NCI-H146 treated with DMSO at 0.1 percent for 48 hours (cell line): Measurements from ENCODE around the gene KANK4.

Experiments used
- DNase-seq: peaks from one replicate; lab custom pipeline; 2025; ENCODE audit not compliant: unreplicated experiment; lab: John Stamatoyannopoulos, UW

KANK4 gene

GRCh38 chr1:62212411-62212810 is 106.8 kb downstream of the KANK4 start:
- DNase-seq = no peak

DNA sequence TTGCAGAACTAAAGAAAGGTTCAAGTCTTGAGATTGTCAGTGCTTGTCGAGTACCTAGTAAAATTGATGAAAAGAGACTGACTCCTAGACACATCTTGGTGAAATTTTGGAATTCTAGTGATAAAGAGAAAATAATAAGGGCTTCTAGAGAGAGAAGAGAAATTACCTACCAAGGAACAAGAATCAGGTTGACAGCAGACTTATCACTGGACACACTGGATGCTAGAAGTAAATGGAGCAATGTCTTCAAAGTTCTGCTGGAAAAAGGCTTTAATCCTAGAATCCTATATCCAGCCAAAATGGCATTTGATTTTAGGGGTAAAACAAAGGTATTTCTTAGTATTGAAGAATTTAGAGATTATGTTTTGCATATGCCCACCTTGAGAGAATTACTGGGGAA is 108.3 kb downstream of the KANK4 start:
- DNase-seq = no peak

DNA sequence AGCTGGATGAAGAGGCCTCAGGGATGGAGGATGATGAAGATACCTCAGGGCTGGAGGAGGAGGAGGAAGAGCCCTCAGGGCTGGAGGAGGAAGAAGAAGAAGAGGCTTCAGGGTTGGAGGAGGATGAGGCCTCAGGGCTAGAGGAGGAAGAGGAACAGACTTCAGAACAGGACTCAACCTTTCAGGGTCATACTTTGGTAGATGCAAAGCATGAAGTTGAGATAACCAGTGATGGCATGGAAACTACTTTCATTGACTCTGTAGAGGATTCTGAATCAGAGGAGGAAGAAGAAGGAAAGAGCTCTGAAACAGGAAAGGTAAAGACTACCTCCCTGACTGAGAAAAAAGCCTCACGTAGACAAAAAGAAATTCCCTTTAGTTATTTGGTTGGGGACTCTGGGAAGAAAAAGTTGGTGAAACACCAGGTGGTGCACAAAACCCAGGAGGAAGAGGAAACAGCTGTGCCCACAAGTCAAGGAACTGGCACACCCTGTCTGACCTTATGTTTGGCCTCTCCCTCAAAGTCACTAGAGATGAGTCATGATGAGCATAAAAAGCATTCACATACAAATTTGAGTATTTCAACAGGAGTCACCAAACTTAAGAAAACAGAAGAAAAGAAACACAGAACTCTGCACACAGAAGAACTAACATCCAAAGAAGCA is 109.2 kb downstream of the KANK4 start:
- DNase-seq = no peak

GRCh38 chr1:62208970-62209369 is 110.3 kb downstream of the KANK4 start:
- DNase-seq = no peak

GRCh38 chr1:62208087-62208486 is 111.1 kb downstream of the KANK4 start:
- DNase-seq = no peak

GRCh38 chr1:62207187-62207586 is 112.0 kb downstream of the KANK4 start:
- DNase-seq = no peak

GRCh38 chr1:62198781-62199125 is 120.5 kb downstream of the KANK4 start:
- no peak for DNase-seq

DNA sequence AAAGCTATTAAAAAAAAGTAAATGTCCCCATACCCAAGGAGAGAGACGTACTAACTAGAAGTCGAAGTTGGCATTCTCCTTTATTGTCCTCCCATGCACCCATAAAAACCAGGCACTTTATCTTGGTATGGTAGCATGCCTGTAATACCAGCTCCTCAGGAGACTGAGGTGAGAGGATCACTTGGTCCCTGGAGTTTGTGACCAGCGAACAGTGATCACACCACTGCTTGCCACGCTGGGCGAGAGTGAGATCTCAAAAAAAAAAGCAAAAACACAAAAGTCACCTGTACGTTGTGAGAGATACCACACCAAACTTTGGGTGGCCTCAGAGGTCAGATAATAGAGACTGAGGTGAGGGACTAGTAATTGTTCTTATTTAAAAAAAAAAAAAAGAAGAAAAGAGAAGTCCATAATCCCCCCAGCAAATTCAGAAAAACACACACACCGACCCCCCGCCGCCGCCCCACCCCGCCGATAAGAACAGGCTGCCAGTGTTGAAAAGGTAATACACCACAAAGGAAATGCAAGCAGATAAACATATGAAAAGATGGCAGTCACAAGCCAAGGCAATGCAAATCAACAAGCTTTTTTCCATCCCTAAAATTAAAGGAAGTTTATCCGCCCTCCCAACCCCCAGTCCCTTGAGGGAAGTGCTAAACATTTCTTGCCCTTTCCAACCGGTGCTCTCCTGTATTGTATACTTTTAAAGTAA is 121.0 kb downstream of the KANK4 start:
- no peak for DNase-seq

- no peak for DNase-seq
Observed at GRCh38 chr1:62196086-62196690, 123.0 kb downstream of the KANK4 start.

GRCh38 chr1:62194651-62195544 is 124.3 kb downstream of the KANK4 start, which contains the start of gene L1TD1:
Gene L1TD1 (plus strand): TSS chr1:62194849. CDS start chr1:62206629, 11,780 bp downstream.
- no peak for DNase-seq

GRCh38 chr1:62188111-62188510 is 131.1 kb downstream of the KANK4 start:
- DNase-seq = no peak

- no peak for DNase-seq
Observed at GRCh38 chr1:62187548-62187947, 131.7 kb downstream of the KANK4 start.
